Bladder microvascular endothelial cell (primary cell): ENCODE data around the gene COL7A1. TPM values are rescaled to one million over a fixed set of nuclear protein-coding genes. Genes with fewer than 3 reads are reported as not detected.

Experiments
- total RNA-seq: library from RNA; depleted of rRNA; stranded (reverse); fragments of >200 nt; gene quantifications from 2 replicates; pipeline ENCODE4 v1.2.3, GENCODE V29; 2014

The COL7A1 gene
- 0.25 and 0.32 TPM in 2 replicates for total RNA-seq

GRCh38 chr3:48595075-48595525, at the start of gene COL7A1:
COL7A1 (minus strand) TSS chr3:48595329; CDS start chr3:48595159, 170 bp downstream.

GRCh38 chr3:48635222-48636021, 40.3 kb upstream of the COL7A1 start, which contains the start of gene SLC26A6:
SLC26A6 (minus strand) TSS chr3:48635461; CDS start chr3:48635393, 68 bp downstream.

GRCh38 chr3:48621461-48621869, 26.3 kb upstream of the COL7A1 start, which contains the start of gene TMEM89:
TMEM89 (minus strand) TSS chr3:48621769; CDS start chr3:48621756, 13 bp downstream.

GRCh38 chr3:48609088-48610005, 14.2 kb upstream of the COL7A1 start, which contains the start of gene UQCRC1:
UQCRC1 (minus strand) TSS chr3:48609646; CDS start chr3:48609620, 26 bp downstream.

GRCh38 chr3:48563382-48563918, 31.7 kb downstream of the COL7A1 start, which contains the start of gene UCN2:
UCN2 (minus strand) TSS chr3:48563781; CDS start chr3:48563124, 657 bp downstream.

GRCh38 chr3:48556796-48557626, 38.1 kb downstream of the COL7A1 start, which contains the start of gene PFKFB4:
PFKFB4 (minus strand) TSS chr3:48556803; CDS start chr3:48556777, 26 bp downstream.

Other genes with a start within 250 kb of the COL7A1 start
- not detected in 2 replicates for gene FBXW12, start 223.1 kb downstream of the COL7A1 start, total RNA-seq
- 8.6 and 46.9 TPM in 2 replicates for gene PLXNB1, start 165.2 kb downstream of the COL7A1 start, total RNA-seq
- gene CCDC51, start 155.2 kb downstream of the COL7A1 start, total RNA-seq: 10.7 and 13.1 TPM in 2 replicates
- gene TMA7, start 155.1 kb downstream of the COL7A1 start, total RNA-seq: 185 and 357 TPM in 2 replicates
- gene ATRIP, start 148.6 kb downstream of the COL7A1 start, total RNA-seq: 5.0 and 6.5 TPM in 2 replicates
- 93.1 and 126 TPM in 2 replicates for gene SHISA5, start 91.2 kb downstream of the COL7A1 start, total RNA-seq
- 1.4 and 1.5 TPM in 2 replicates for gene PFKFB4, start 38.5 kb downstream of the COL7A1 start, total RNA-seq
- not detected in 2 replicates for gene UCN2, start 31.5 kb downstream of the COL7A1 start, total RNA-seq
- gene UQCRC1, start 14.3 kb upstream of the COL7A1 start, total RNA-seq: 245 and 256 TPM in 2 replicates
- gene TMEM89, start 26.4 kb upstream of the COL7A1 start, total RNA-seq: not detected in 2 replicates
- gene SLC26A6, start 40.1 kb upstream of the COL7A1 start, total RNA-seq: 20.2 and 23.0 TPM in 2 replicates
- 0.49 and 0.82 TPM in 2 replicates for gene CELSR3, start 67.6 kb upstream of the COL7A1 start, total RNA-seq
- 4.7 and 7.9 TPM in 2 replicates for gene NCKIPSD, start 90.6 kb upstream of the COL7A1 start, total RNA-seq
- gene IP6K2, start 121.9 kb upstream of the COL7A1 start, total RNA-seq: 28.7 and 62.6 TPM in 2 replicates